Measurements from ENCODE around the gene IGFBP4.

Gene IGFBP4

GRCh38 chr17:40471846-40472732, 28.8 kb downstream of the IGFBP4 start:
- no peak for DNase-seq (ENCODE audit: low read depth)

GRCh38 chr17:40472733-40473452, 29.6 kb downstream of the IGFBP4 start:
- no peak for DNase-seq (ENCODE audit: low read depth)

- DNase-seq (ENCODE audit: low read depth) = no peak
These were observed 30.5 kb downstream of the IGFBP4 start for GRCh38 chr17:40473573-40474365.

- DNase-seq (ENCODE audit: low read depth) = no peak
These were observed 31.3 kb downstream of the IGFBP4 start for GRCh38 chr17:40474419-40475002.

GRCh38 chr17:40475234-40475908, 32.1 kb downstream of the IGFBP4 start:
- no peak for DNase-seq (ENCODE audit: low read depth)

GRCh38 chr17:40477796-40478195, 34.5 kb downstream of the IGFBP4 start:
- no peak for DNase-seq (ENCODE audit: low read depth)

- no peak for DNase-seq (ENCODE audit: low read depth)
These were observed 35.2 kb downstream of the IGFBP4 start for GRCh38 chr17:40478486-40478885.

- no peak for DNase-seq (ENCODE audit: low read depth)
These were observed 36.7 kb downstream of the IGFBP4 start for GRCh38 chr17:40479754-40480480.

- peak; percentile 43 for DNase-seq (ENCODE audit: low read depth)
These were observed 37.3 kb downstream of the IGFBP4 start for GRCh38 chr17:40480501-40481003.

- no peak for DNase-seq (ENCODE audit: low read depth)
These were observed 37.9 kb downstream of the IGFBP4 start for GRCh38 chr17:40481106-40481505.

- DNase-seq (ENCODE audit: low read depth) = no peak
These were observed 39.5 kb downstream of the IGFBP4 start for GRCh38 chr17:40482722-40483121.

- no peak for DNase-seq (ENCODE audit: low read depth)
These were observed 40.4 kb downstream of the IGFBP4 start for GRCh38 chr17:40483679-40484078.

- DNase-seq (ENCODE audit: low read depth) = no peak
These were observed 41.2 kb downstream of the IGFBP4 start for GRCh38 chr17:40484285-40484972.

GRCh38 chr17:40484973-40485530, 41.8 kb downstream of the IGFBP4 start:
- no peak for DNase-seq (ENCODE audit: low read depth)

- DNase-seq (ENCODE audit: low read depth) = no peak
These were observed 42.7 kb downstream of the IGFBP4 start for GRCh38 chr17:40485851-40486521.

- DNase-seq (ENCODE audit: low read depth) = no peak
These were observed 43.5 kb downstream of the IGFBP4 start for GRCh38 chr17:40486522-40487370.

GRCh38 chr17:40487371-40488020, 44.2 kb downstream of the IGFBP4 start:
- no peak for DNase-seq (ENCODE audit: low read depth)

All from stimulated activated CD8-positive, alpha-beta memory T cell treated with anti-CD3 and anti-CD28 coated beads, Interleukin-12 subunit alpha, Interleukin-12 subunit beta, amount 100 ng/mL, for 1 hour (primary cell).